Spleen (tissue), 7 donors: ENCODE measurements around the gene ERCC6L2.

Source experiments
- CTCF ChIP-seq, 11 experiments: fragments of 200-600 bp in 7 of 11; fragments of 450-650 bp in 4 of 11; sonication (generic) in 4 of 11; IDR thresholded peaks in 8 of 11; conservative IDR thresholded peaks in 3 of 11; 1 replicate in 7 of 11; 2 replicates in 4 of 11; pipeline versions ENCODE4 v1.4.0 to v1.8.0; 2016 to 2021; ENCODE audit warnings: antibody characterized with exemption in 11 of 11, inconsistent platforms in 4 of 11, mild to moderate bottlenecking in 1 of 11
- POLR2A ChIP-seq, 3 donors: fragments of 450-650 bp; IDR thresholded peaks; one replicate each; pipeline ENCODE4 v1.5.1; 2017; ENCODE audit warnings: antibody characterized with exemption in 3 of 3, mild to moderate bottlenecking in 1 of 3
- POLR2AphosphoS5 ChIP-seq, 3 donors: sonication (generic); formaldehyde crosslinking; IDR thresholded peaks; one replicate each; pipeline ENCODE4 v1.5.1; 2017; ENCODE audit warnings: antibody characterized with exemption in 3 of 3
- donor health status: DM: no; HTN: no; CAD: no; lungs with moderate emphysema.
- donor health status: DM: no; HTN: no; CAD: no.
- donor health status: DM: no; HTN: no; CAD: no.

DNA sequence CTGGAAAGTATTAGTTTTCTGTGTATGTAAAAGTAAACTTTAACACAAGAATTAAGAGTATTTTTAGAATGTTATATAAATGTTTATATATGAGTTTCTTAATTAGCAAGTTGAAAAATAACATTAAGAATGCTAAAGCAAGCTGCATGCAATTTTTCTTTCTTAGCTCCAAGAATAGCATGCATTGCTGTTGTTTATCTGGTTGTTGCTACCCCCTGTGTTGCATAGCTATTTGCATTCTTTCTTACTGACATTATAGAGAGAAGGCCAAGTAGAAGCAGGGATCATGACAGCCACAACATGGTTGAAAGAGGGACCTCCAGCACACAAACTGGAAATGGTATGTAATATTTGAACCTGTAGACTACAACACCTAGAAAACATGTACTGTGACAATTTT, 94.8 kb downstream of the ERCC6L2 start:
- TF ChIP-seq POLR2AphosphoS5 (IDR thresholded peaks at IDR 0.05) (no peak), CTCF (IDR thresholded peaks at IDR 0.05 in 8 of 11, conservative IDR thresholded peaks at IDR 0.05 in 3 of 11) (no peak), POLR2A (IDR thresholded peaks at IDR 0.05) (no peak)
